Cardiac fibroblast (primary cell): ENCODE data around the gene MST1R.

Experiments used
- DNase-seq, 2 donors: peaks; one replicate each; pipeline versions ENCODE4 v3.0.0 to v3.0.0-alpha.2; 2010; ENCODE audit warnings: low read depth in 2 of 2
- H3K4me3 ChIP-seq, 2 donors: replicated peaks in 1 of 2; 1 replicate in 1 of 2; 2 replicates in 1 of 2; pipeline ENCODE4 v1.5.1; 2011; ENCODE audit warnings: low read depth in 2 of 2, low read length in 2 of 2, mild to moderate bottlenecking in 2 of 2, moderate library complexity in 1 of 2
- CTCF ChIP-seq: IDR thresholded peaks from one replicate; pipeline ENCODE4 v1.5.1; 2011; ENCODE audit warnings: low read depth, mild to moderate bottlenecking, low read length, inconsistent platforms

The MST1R gene

GRCh38 chr3:49877716-49878115 is 26.0 kb downstream of the MST1R start:
- TF ChIP-seq CTCF: no peak
- H3K4me3 ChIP-seq: no peak overlapping the region
- no peak for DNase-seq

- no peak for DNase-seq
- no peak for TF ChIP-seq CTCF
- H3K4me3 ChIP-seq: no peak overlapping the region
Measured at GRCh38 chr3:49876567-49876966, 27.1 kb downstream of the MST1R start.

- TF ChIP-seq CTCF: no peak
- H3K4me3 ChIP-seq: no peak overlapping the region
- no peak for DNase-seq
Measured at GRCh38 chr3:49873623-49874022, 30.1 kb downstream of the MST1R start.

DNA sequence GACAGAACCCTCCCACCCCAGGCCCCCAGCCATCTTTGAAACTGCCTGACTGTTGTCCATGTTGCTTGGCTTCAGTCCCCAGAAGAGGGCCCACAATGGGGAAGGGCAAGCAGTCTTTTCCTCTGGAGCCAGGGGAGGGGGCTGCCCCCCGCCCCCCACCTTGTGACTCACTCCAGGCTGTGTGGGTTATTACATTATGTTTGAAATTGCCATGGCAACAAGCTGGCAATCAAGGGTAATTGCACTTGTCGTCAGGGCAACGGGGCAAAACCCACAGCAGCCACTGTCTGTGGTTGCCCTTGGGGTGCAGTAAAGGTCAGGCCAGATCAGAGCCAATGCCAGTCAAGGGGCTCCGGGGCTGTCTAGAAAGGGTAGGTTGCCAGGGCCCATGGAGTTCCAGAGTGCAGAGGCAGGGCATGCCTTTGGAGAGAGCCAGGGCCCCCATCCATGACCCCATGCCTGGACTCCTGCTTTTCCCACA is 30.8 kb downstream of the MST1R start:
- no peak for TF ChIP-seq CTCF
- H3K4me3 ChIP-seq: no peak overlapping the region
- no peak for DNase-seq

DNA sequence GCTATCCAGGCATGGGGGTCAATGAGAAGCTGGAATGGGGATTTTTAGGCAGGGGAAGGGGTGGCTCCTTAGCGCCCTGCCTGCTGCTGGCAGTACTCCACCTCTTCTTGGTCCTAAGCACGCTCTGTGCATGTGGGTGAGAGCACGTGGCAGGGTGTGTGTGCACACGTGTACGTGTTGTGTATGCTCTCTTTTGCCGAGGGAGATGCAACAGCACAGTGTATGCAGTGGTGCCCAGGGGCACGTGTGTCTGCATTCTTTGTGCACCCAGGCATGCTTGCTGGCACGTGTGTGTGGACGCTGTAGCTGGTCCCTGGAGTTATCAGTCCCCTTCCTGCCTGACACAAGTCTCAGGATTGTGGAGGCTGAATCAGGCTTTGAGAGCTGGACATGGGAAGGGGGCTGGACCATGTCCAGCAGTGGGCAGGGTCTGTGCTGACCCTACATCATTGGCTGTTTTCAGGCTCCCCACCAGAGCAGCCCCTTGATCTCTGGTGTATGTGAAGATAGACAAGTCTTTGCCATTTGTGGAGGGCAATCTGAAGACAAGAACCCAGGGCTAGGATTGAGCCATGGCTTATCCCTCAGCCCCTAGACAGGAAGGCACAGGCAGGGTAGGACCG is 32.0 kb downstream of the MST1R start:
- no peak overlapping the region for H3K4me3 ChIP-seq
- no peak for DNase-seq
- TF ChIP-seq CTCF: no peak

DNA sequence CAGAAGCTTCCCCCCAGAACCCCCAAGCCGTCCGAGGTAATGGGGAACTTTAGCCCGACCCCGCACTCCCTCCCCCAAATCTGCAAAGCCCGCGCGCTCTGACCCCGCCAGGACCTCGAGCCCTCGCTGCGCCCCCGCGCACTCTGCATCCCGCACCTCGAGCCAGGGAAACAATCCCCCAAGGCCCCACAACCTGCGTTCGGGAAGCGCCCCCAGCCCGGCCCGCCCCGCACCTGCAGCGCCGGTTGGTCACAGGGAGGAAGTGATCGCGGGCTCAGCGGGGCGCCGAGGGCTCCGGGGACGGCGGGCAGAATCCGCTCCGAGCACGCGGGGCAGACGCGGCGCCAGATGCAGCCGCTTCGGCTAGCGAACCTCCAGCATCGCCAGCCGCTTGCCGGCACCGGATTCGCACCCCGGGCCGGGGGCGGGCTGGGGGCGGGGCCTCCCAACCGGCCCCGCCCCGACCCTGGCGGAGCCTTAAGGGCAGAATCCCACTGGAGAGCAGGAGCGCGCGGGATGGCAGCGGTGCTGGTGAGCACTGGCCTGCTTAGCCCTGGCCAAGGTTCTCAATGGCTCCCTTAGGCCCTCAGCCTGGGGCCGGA is 34.0 kb downstream of the MST1R start, which contains the start of gene CAMKV:
TSS of gene CAMKV (minus strand) at position 382 of the 602 bp plus-strand sequence. CDS start 7,518 bp downstream, outside the sequence.
- DNase-seq: no peak
- H3K4me3 ChIP-seq: peak within 1 kb of the TSS in 1 of 2 donors; percentile 11
- no peak for TF ChIP-seq CTCF
